ENCODE results near the gene ALLC. TPM values are rescaled to one million over a fixed set of nuclear protein-coding genes. Genes with fewer than 3 reads are reported as not detected.

Gene ALLC
- total RNA-seq: not detected in 2 replicates

GRCh38 chr2:3657881-3658280, at the start of gene ALLC:
Gene ALLC, plus strand, starts transcription at chr2:3658200. Its CDS starts 12,958 bp downstream, at chr2:3671158.

DNA sequence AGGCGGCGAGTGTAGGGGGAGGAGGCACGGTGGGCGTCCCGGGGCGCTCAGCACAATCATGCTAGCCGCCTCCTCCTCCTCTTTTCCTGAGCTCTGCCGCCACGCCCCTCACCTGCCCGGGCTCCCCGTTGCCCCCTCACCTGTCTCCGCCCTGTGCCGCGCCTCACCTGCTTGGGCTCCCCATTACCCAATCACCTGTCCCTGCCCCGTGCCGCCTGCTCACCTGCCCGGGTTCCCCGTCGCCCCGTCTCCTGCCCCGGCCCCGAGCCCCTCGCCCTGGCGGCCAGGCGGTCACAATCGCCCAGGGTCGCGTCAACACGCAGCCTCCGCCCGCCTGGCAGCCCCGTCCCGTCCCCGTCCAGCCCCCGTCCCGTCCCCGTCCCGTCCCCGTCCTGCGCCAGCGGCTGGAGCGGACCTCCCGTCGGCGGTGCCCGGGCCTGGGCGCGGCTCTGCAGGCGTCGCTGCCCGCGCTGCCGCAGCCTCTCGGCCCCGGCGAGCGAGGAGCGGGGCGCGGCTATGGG, 45.3 kb downstream of the ALLC start, which contains the start of gene DCDC2C:
Gene DCDC2C, plus strand, starts transcription at position 340 of the 521 bp plus-strand sequence. Its CDS starts 177 bp downstream, at position 517.

Other genes starting within 250 kb of the ALLC start
- 28.4 and 32.5 TPM in 2 replicates for gene ADI1, start 138.7 kb upstream of the ALLC start, total RNA-seq
- gene RNASEH1, start 99.9 kb upstream of the ALLC start, total RNA-seq: 32.0 and 52.3 TPM in 2 replicates
- 1,116 and 1,931 TPM in 2 replicates for gene RPS7, start 82.9 kb upstream of the ALLC start, total RNA-seq
- gene COLEC11, start 63.1 kb upstream of the ALLC start, total RNA-seq: not detected in 2 replicates
- gene DCDC2C, start 45.4 kb downstream of the ALLC start, total RNA-seq: not detected in 2 replicates

All from nasal cavity respiratory epithelium epithelial cell of viscerocranial mucosa (primary cell).